Measurements from ENCODE around the gene FZR1. TPM values are rescaled to one million over a fixed set of nuclear protein-coding genes. Genes with fewer than 3 reads are reported as not detected.
"Not testable (repeated sequence)": the region's sequence is repeated elsewhere in the genome, so short reads cannot be mapped to it uniquely, and the experiment has no call there.

Gene FZR1
- total RNA-seq, 1 experiment from 2014 or later: 31.1 TPM

GRCh38 chr19:3518255-3518654 is 12.1 kb downstream of the FZR1 start:
- Histone ChIP-seq H3K4me3 (no peak overlapping the region), H3K9me3 (no peaks in the 10 kb centered on the region), H3K36me3 (no peaks in the 10 kb centered on the region), H3K27me3 (no peaks in the 10 kb centered on the region)
- no peak for DNase-seq

GRCh38 chr19:3518659-3519058 is 12.5 kb downstream of the FZR1 start:
- no peak for DNase-seq
- Histone ChIP-seq H3K36me3 (no peaks in the 10 kb centered on the region), H3K27me3 (no peaks in the 10 kb centered on the region), H3K9me3 (no peaks in the 10 kb centered on the region), H3K4me3 (no peak overlapping the region)

- no peak for DNase-seq
- H3K4me3 ChIP-seq: no peak overlapping the region
- no peaks in the 10 kb centered on the region for H3K27me3 ChIP-seq
- no peaks in the 10 kb centered on the region for H3K9me3 ChIP-seq
- H3K36me3 ChIP-seq: no peaks in the 10 kb centered on the region
These were observed 13.0 kb downstream of the FZR1 start for GRCh38 chr19:3519126-3519525.

GRCh38 chr19:3520166-3521103 is 14.3 kb downstream of the FZR1 start:
- Histone ChIP-seq H3K36me3 (no peaks in the 10 kb centered on the region), H3K9me3 (no peaks in the 10 kb centered on the region), H3K4me3 (no peak overlapping the region), H3K27me3 (no peaks in the 10 kb centered on the region)
- DNase-seq: no peak

GRCh38 chr19:3521104-3521445 is 15.0 kb downstream of the FZR1 start:
- Histone ChIP-seq H3K9me3 (no peaks in the 10 kb centered on the region), H3K4me3 (no peak overlapping the region), H3K27me3 (no peaks in the 10 kb centered on the region), H3K36me3 (no peaks in the 10 kb centered on the region)
- no peak for DNase-seq

GRCh38 chr19:3522421-3523360 is 16.6 kb downstream of the FZR1 start:
- Histone ChIP-seq H3K27me3 (no peaks in the 10 kb centered on the region), H3K36me3 (no peaks in the 10 kb centered on the region), H3K4me3 (no peak overlapping the region), H3K9me3 (no peaks in the 10 kb centered on the region)
- no peak for DNase-seq

- Histone ChIP-seq H3K4me3 (no peak overlapping the region), H3K9me3 (no peaks in the 10 kb centered on the region), H3K36me3 (no peaks in the 10 kb centered on the region), H3K27me3 (no peaks in the 10 kb centered on the region)
- no peak for DNase-seq
These were observed 17.4 kb downstream of the FZR1 start for GRCh38 chr19:3523361-3524077.

GRCh38 chr19:3524078-3524842 is 18.1 kb downstream of the FZR1 start:
- Histone ChIP-seq H3K27me3 (no peaks in the 10 kb centered on the region), H3K9me3 (no peaks in the 10 kb centered on the region), H3K36me3 (no peaks in the 10 kb centered on the region), H3K4me3 (no peak overlapping the region)
- no peak for DNase-seq

GRCh38 chr19:3524904-3525451 is 18.9 kb downstream of the FZR1 start:
- DNase-seq: no peak
- H3K4me3 ChIP-seq: no peak overlapping the region
- no peaks in the 10 kb centered on the region for H3K9me3 ChIP-seq
- no peaks in the 10 kb centered on the region for H3K27me3 ChIP-seq
- H3K36me3 ChIP-seq: no peaks in the 10 kb centered on the region

- Histone ChIP-seq H3K4me3 (no peak overlapping the region), H3K27me3 (no peaks in the 10 kb centered on the region), H3K9me3 (no peaks in the 10 kb centered on the region), H3K36me3 (peaks cover 3% of the 10 kb centered on the region; the same call in 1 of the 2 replicates)
- no peak for DNase-seq
These were observed 20.6 kb downstream of the FZR1 start for GRCh38 chr19:3526507-3527237.

- no peak for DNase-seq
- no peaks in the 10 kb centered on the region for H3K9me3 ChIP-seq
- no peaks in the 10 kb centered on the region for H3K27me3 ChIP-seq
- peaks cover 3% of the 10 kb centered on the region; the same call in 1 of the 2 replicates for H3K36me3 ChIP-seq
- no peak overlapping the region for H3K4me3 ChIP-seq
These were observed 21.3 kb downstream of the FZR1 start for GRCh38 chr19:3527238-3527910.

GRCh38 chr19:3528080-3528479 is 22.0 kb downstream of the FZR1 start:
- H3K9me3 ChIP-seq: no peaks in the 10 kb centered on the region
- DNase-seq: no peak
- no peaks in the 10 kb centered on the region for H3K27me3 ChIP-seq
- peaks cover 3% of the 10 kb centered on the region; the same call in 1 of the 2 replicates for H3K36me3 ChIP-seq
- H3K4me3 ChIP-seq: no peak overlapping the region

- no peak overlapping the region for H3K4me3 ChIP-seq
- H3K27me3 ChIP-seq: no peaks in the 10 kb centered on the region
- peaks cover 3% of the 10 kb centered on the region; the same call in 1 of the 2 replicates for H3K36me3 ChIP-seq
- H3K9me3 ChIP-seq: no peaks in the 10 kb centered on the region
- DNase-seq: no peak
These were observed 22.6 kb downstream of the FZR1 start for GRCh38 chr19:3528539-3529211.

GRCh38 chr19:3529299-3529698 is 23.2 kb downstream of the FZR1 start:
- not testable (repeated sequence) for H3K36me3 ChIP-seq, H3K4me3 ChIP-seq, H3K27me3 ChIP-seq, H3K9me3 ChIP-seq, DNase-seq

Measured in MG63 (cell line).